Astrocyte of the cerebellum (primary cell): ENCODE results near the gene GATA3.

Experiments used
- DNase-seq: peaks from one replicate; pipeline ENCODE4 v3.0.0-alpha.2; 2011; ENCODE audit warnings: low read depth
- H3K4me3 ChIP-seq: 2 replicates; pipeline ENCODE4 v1.5.1; 2011; ENCODE audit warnings: mild to moderate bottlenecking, low read depth, low read length, moderate library complexity
- in situ Hi-C: cut with HindIII; loops from 2 replicates; pipeline ENCODE4 v1.10.0; 2017; ENCODE audit warnings: low sequenced_read_pairs
- TF ChIP-seq, protein P1 (sequence below): IDR thresholded peaks from 2 replicates; pipeline ENCODE4 v1.5.1; 2012; ENCODE audit warnings: low read length, low read depth, moderate library complexity, mild to moderate bottlenecking; ENCODE audit errors: missing control alignments

GATA3 gene

DNA sequence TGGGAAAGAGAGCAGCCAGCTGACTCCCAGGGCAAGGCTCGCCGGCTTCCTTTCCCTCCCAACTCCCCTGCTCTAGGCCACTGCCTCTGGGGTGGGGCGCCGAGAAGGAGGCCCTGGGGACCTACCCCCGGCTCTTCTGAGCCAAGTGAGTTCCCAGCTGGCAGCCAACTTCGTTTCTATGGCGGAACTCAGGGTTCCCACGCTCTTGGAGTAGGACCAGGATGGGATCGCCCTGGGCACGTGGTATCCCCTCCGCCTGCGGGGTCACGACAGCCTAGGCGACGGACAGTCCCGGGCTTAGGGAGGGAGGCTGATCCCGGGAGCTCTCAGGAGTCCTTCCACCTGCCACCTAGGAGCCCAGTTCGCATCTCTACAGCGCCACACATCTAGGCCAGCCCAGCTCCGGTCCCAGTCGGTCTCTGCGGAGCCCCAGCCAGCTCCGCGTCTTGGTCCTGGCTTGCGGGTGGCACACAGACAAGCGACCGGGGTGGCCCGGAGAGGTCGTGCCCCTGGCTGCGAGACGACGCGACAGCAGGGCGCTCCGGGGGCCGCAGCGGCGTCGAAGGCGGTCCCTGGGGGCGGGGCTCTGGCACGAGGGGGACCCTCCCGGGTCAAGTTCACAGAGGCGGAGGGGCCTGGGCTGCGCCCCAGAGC lies 20.5 kb upstream of the GATA3 start:
- no peak overlapping the region for H3K4me3 ChIP-seq
- TF ChIP-seq, protein P1, sequence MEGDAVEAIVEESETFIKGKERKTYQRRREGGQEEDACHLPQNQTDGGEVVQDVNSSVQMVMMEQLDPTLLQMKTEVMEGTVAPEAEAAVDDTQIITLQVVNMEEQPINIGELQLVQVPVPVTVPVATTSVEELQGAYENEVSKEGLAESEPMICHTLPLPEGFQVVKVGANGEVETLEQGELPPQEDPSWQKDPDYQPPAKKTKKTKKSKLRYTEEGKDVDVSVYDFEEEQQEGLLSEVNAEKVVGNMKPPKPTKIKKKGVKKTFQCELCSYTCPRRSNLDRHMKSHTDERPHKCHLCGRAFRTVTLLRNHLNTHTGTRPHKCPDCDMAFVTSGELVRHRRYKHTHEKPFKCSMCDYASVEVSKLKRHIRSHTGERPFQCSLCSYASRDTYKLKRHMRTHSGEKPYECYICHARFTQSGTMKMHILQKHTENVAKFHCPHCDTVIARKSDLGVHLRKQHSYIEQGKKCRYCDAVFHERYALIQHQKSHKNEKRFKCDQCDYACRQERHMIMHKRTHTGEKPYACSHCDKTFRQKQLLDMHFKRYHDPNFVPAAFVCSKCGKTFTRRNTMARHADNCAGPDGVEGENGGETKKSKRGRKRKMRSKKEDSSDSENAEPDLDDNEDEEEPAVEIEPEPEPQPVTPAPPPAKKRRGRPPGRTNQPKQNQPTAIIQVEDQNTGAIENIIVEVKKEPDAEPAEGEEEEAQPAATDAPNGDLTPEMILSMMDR, result no peak
- no peak for DNase-seq
- in situ Hi-C loops, result no loop called here

DNA sequence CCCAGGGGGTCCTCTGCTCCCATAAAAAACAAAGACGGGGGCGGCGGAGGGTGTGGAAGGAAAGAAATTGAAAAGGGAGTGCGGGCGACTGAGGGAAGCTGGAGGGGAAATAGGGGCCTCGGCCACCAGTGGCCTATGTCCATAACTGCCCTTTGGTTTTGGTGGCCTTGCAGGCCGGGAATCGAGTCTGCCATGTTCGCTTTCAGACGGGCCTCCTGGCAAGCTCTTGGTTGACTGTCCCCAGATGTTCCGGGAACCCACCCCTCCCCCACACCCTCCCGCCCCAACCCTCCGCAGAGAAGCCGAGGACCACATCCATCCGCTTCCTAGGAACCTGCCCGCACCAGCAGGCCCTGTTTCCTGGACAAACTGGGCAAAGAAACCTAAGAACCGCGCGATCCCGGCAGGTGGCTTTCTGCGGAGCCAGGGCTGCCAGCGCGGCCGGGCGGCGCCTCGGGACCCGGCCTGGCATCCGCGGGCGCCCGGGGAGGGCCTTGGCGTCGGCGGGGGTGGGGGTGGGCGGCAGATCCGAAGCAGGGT lies 20.0 kb upstream of the GATA3 start:
- TF ChIP-seq, protein P1, result no peak

DNA sequence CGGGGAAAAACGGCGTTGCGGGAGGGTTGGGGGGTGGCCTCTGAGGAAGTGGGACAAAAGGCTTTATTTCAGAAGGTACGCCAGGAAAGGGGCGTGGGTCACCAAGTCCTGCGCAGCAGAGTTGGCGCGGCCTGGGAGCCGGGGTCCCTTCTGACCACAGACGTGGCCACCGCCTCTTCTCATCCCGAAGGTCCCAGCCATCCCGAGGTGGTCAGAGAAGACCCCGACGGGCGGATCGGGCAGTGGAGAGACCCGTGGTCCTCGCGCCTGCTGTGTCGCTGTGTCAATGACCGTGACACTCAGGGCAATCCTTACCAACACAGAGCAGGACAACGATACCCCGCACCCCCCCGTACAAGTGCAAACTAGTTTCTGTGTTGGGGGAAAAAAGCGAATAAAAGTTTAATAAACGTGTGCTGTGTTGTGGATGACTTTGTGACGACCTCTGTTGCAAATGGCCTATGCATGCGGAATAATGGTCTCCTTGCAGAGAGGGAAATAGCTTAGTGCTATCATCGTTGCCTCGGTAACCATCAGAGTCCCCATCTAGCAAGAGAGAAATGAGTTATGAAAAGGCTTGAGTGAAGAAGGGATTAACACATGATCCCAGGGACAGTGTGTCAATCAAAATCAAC lies 19.4 kb upstream of the GATA3 start:
- TF ChIP-seq, protein P1, result no peak
- in situ Hi-C loops, result no loop called here
- peak; percentile 23 for DNase-seq
- no peak overlapping the region for H3K4me3 ChIP-seq

More for the DNA sequence above, 20.0 kb upstream of the GATA3 start:
- in situ Hi-C loops, result no loop called here
- no peak overlapping the region for H3K4me3 ChIP-seq
- DNase-seq, result no peak

DNA sequence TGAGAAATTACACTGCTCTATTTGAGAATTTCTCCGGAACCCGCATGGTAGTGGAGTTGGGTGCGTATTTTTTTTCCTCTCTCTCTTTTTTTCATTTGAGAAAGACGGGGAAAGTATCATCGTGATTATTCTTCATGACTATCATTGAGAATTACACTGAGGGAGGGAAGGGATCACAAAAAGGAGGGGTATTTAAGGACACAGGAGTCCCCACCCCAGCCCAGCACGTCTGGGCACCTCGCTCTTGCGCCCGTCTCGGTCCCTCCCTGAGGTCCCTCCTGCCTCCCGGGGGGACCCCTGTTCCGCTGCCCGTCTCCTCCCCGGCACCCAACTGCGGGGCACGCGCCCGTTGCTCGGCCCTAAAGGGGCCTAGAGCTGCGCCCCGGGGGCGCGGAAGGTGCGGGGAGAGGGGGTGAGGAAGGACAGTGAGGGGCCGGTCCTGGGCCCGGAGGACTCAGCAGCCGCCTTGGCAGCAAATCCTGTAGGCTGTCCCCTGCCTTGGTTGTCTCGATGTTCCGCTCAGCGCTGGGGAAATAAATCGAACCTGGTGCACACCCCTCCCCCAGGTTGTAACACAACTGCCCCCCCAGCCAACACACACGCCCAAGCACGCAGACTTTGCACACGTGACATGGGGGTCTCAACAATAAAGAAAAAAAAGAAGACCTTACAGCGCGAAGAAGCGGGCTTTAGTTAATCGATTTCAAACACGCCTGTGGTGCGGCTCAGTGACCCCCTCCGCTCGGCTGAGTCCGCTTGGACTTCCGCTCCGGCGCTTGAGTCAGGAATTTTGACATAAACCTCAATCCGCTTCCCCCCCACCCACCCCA lies 18.6 kb upstream of the GATA3 start:
- in situ Hi-C loops, result no loop called here
- TF ChIP-seq, protein P1, result no peak
- H3K4me3 ChIP-seq, result no peak overlapping the region
- DNase-seq, result no peak

DNA sequence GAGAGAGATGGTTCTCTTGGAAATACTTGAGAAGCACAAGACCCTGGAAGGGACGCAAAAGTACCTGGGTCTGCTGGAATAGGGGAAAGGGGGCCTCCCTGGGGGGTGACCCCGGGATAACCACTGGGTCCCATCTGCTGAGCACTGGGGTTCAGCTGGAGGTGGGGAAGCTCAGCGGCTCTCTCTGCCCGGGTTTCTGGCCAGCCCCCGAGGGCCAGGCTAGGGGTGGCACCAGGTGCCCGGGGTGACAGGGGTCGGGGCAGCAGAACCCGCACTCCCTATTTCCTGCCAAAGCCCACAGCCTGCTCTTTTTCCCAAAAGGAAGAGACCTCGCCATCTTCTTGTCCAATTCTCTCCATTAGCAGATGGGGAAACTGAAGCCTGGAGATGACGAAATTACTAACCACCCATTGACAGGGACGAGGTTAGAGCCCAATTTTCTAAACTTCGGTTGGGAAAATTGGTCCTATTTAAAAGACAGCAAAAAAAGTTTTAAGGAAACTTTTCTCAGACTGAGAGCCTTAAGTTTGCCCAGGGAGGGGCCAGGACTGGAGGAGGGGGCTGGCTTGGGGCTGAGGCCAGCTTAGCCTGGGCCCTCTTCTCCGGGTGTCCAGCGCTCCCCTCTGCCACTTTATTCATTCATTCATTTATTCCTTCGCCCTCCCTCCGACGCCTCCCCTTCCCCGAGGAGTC lies 17.8 kb upstream of the GATA3 start:
- TF ChIP-seq, protein P1, result no peak
- in situ Hi-C loops, result no loop called here
- H3K4me3 ChIP-seq, result no peak overlapping the region
- no peak for DNase-seq

DNA sequence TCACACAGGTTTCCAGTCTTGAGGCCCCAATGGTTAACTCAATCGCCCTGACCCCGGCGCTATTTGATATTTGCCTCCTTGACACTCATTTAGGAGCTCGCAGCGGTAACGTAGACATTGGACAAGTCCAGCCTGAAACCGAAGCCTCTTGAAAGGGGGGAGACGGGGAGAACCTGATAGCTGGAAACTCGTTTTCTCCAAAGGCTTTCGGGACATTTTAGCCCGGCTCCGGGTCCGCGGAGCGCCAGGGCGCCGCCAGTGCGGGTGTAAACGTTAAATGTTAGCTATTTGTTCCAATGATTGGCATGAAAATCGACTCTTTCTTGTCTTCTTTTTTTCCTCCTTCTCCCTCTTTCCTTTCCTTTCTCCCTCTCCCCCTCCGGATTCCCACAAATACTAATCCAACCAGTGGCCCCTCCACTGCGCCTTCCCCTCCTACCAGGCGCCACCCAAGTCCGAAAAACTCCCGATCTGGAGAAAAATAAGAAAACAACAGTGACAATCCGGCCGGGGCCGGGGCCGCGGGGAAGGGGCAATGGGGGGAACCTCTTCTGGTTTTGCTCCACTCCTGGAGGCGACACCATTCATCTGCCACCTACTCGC lies 17.2 kb upstream of the GATA3 start:
- H3K4me3 ChIP-seq, result no peak overlapping the region

More for the DNA sequence above, 17.2 kb upstream of the GATA3 start:
- in situ Hi-C loops, result no loop called here
- DNase-seq, result no peak
- TF ChIP-seq, protein P1, result no peak
